LHCN-M2 (cell line): Measurements from ENCODE around the gene SLC46A1. TPM values are rescaled to one million over a fixed set of nuclear protein-coding genes. Genes with fewer than 3 reads are reported as not detected.

Experiments used
- DNase-seq: peaks from one replicate; pipeline ENCODE4 v3.0.0-alpha.2; 2012; ENCODE audit warnings: low read depth
- total RNA-seq: library from RNA; depleted of rRNA; stranded (reverse); fragments of >200 nt; gene quantifications from 2 replicates; pipeline ENCODE4 v1.2.3, GENCODE V29; 2014

SLC46A1 gene
- total RNA-seq, 1 experiment from 2014 or later: 1.0 TPM

DNA sequence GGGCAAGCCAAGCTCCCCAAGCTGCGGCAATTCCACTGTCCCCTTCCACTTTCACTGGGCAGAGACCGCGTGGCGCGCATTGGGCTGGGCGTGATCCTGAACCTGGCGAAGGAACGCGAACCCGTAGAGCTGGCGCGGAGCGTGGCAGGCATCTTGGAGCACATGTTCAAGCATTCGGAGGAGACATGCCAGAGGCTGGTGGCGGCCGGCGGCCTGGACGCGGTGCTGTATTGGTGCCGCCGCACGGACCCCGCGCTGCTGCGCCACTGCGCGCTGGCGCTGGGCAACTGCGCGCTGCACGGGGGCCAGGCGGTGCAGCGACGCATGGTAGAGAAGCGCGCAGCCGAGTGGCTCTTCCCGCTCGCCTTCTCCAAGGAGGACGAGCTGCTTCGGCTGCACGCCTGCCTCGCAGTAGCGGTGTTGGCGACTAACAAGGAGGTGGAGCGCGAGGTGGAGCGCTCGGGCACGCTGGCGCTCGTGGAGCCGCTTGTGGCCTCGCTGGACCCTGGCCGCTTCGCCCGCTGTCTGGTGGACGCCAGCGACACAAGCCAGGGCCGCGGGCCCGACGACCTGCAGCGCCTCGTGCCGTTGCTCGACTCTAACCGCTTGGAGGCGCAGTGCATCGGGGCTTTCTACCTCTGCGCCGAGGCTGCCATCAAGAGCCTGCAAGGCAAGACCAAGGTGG lies 24.7 kb downstream of the SLC46A1 start:
- no peak for DNase-seq

DNA sequence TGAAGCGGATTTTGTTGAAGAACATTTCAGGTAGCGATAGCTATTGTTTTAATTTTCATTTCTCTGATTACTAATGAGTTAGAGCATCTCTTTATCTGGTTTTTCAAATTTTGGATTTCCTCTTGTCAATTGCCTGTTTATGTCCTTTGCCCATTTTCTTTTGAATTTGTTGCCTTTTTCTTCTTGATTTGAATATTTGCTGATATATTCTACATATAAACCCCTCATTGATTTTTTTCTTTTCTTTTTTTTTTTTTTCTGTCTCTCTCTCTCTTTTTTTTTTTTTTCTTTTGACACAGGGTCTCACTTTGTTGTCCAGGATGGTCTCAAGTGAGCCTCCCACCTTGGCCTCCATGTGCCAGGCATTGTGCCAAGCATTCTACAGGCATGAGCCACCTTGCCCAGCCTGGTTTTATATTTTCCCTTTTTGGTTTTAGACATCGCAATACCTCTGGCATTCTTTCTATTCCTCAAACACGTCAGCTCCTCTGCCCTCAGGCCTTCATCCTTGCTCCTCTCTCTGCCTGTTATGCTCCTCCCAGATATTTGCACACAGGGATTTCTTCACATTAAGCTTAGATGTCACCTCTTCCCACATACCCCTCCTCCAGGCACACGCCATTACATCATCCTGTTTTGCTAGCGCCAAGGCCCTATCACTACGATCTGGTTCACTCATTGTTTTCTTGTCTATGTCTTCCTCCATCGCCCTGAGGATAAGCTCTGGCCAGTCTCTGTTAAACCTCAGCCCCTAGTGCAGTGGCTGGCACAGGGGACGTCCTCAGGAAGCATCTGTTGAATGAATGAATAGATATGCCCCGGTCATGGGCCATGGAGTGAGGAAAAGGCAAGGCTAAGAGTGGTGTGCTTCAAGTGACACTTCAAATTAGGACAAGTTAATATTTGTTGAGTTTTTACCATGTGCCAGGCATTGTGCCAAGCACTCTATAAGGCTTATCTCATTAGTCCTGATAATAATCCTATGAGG lies 25.9 kb downstream of the SLC46A1 start:
- no peak for DNase-seq

DNA sequence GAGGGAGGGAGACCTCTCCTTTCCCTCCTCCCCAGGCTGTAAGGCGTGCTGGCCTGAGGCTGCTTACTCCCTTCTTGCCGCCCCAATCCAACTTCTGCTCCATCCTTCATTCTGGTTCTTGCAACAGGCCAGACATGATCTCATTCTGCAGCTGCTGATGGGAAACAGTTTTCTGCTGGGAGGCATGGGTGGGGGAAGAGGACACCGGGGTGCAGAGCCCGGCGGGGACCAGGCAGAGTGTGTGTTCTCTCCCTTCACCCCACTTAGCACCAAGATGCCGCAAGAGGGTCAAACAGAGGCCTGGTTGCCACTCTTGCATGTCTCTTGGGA lies 33.1 kb downstream of the SLC46A1 start:
- peak; percentile 10 for DNase-seq

DNA sequence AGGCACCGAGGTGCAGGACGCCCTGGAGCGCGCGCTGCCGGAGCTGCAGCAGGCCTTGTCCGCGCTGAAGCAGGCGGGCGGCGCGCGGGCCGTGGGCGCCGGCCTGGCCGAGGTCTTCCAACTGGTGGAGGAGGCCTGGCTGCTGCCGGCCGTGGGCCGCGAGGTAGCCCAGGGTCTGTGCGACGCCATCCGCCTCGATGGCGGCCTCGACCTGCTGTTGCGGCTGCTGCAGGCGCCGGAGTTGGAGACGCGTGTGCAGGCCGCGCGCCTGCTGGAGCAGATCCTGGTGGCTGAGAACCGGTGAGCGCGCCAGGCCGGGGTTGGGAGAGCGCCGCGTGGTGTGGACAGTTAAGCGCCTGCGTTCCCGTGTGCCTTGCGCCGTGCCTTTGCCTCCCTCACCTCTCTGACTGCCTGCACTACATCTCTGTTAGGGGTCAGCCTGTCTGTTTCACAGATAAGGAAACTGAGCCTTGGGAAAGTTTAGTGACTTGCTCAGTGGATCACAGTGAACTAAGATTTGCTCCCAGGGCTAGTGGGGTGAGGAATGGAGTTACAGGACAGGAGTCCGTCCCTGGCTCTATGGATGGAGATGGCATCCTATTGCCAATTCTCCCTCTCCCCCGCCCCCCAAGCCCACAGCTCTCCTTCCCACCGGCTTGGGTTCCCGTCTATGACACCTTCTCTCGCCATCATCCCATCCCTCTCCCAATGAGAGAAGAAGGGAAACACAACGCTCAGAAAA lies 33.6 kb downstream of the SLC46A1 start:
- peak; percentile 25 for DNase-seq

DNA sequence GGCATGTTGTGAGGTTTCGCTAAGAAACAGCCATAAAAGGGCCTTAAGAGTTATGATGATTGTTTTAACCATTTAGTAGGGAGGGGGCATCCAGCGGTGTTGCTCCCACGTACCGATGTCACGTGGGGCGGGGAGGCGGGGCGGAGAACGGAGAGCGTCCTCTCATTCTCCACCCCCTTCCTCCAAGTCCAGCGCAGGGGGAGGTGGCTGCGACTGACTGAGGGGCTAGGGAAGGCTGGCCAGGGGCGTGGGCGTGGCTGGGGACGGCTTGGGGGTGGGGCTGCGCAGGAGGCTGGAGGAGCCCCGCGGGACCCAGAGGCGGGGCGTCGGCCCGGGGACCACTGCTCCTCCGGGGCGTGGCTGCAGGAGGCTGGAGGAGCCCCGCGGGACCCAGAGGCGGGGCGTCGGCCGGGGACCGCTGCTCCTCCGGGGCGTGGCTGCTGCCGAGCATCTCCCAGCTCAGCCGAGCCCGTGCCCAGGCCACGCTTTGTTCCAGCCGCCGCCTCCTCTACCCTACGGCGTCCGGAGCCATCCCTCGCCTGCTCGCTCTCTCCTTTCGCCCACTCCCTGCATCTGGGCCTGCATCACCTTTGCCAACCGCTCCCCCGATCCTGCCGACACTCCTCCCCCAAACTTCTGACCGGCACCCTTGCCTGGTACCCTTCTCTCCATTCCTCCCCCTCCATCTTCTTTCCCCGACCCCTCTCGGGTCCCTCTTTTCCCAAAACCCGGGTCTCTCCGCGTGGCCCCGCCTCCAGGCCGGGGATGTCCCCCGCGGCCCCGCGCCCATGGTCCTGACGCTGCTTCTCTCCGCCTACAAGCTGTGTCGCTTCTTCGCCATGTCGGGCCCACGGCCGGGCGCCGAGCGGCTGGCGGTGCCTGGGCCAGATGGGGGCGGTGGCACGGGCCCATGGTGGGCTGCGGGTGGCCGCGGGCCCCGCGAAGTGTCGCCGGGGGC lies 34.5 kb downstream of the SLC46A1 start, which contains the start of gene SARM1:
SARM1 (plus strand) TSS at position 450 of the 958 bp plus-strand sequence; CDS start at position 789, 339 bp downstream.
- DNase-seq: peak; percentile 83

DNA sequence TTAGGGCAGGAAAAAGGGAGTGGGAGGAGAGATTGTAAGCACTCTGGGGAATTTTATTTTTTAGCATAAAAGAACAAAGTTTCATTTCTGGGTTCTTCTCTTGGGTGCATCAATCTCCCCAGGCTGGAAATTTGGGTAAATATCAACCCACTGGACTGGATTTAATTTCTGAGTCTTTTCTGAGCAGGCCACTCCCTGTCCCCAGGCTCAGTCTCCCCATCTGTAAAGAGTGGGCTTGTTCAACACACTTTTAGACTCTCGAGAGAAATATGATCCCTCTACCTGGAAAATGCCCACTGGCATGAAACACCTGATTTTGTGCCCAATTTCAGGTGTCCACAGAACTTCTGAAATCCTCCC lies 35.3 kb downstream of the SLC46A1 start:
- DNase-seq: no peak

DNA sequence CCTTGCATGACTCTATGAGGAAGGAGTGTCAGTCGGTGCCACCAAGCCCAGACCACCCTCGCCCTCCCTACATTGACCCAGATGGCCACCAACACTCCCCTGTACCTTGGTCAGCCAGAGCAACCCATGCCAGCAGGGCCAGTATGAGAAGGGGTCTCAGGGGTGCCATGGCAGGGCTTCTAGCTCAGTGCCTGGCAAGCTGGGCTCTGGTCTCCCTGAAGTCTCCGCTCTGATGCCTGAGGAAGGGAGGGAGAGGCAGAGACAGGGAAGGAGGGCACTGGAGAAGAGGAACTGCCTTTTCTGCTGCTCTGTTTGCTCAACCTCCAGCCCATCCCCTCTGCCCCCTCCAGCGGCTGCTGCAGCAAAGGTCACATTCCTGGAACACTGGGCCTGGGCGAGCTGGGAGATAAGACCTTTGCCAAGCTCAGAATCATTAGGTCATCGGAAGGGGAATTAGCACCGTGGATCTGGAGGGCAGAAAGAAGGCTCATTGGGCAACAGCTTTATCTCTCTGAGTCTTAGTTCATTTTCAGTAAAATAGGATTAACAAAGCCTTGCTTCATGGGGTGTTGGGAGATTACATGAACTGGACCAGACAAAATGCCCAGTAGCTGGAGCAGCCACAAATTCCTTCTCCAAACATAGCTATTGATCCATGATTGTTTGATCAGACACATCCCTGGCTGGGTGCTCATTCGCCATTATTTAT lies 35.8 kb downstream of the SLC46A1 start, which contains the start of gene VTN:
VTN (minus strand) TSS at position 273 of the 709 bp plus-strand sequence; CDS start at position 169, 104 bp downstream.
- peak; percentile 55 for DNase-seq

DNA sequence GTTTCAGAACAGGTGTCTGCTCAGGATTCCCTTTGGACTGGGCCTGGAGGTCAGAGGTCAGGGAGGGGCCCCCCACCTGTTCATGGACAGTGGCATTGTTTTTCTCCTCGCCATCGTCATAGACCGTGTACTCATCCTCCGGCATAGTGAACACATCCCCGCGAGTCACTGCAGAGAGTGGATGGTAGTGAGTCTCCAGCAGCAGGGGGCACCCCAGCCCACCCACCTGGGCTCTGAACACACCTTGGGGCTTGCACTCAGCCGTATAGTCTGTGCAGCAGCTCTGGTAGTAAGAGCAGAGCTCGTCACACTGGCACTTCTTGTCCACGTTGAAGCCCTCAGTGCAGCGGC lies 36.4 kb downstream of the SLC46A1 start:
- DNase-seq: no peak

DNA sequence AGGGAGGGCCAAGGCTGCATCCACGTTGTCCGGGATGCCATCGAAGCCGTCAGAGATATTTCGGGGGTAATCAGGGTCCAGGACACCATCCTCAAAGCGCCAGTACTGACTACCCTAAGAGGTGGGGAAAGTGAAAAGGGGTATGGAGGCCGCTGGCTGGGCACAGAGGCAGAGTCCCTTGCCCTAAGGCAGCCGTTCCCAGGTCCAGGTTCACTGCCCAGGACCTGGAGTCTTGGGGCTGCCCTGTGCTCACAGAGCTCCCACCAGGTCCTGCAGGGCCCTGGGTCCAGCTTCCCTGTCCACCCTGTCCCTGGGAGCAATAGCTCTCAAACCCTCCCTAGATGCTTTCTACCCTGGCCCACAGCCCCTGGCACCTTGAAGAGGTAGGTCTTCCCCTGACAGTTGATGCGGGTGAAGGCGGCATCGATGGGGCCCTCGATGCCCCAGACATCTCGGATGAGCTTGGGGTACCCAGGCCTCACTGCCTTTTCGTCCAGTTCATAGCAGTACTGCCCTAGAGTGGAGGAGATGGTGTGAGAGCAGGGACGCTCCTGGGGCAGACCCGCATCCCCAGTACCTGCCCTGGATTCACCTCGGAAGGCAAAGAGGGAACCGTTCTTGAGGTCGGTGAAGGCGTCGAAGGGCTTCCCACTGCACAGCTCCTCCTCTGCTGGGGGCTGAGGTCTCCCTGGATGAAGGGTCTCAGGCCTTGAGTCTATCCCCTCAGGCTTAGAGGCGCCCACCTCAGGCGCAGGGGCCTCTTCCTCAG lies 36.9 kb downstream of the SLC46A1 start:
- no peak for DNase-seq

DNA sequence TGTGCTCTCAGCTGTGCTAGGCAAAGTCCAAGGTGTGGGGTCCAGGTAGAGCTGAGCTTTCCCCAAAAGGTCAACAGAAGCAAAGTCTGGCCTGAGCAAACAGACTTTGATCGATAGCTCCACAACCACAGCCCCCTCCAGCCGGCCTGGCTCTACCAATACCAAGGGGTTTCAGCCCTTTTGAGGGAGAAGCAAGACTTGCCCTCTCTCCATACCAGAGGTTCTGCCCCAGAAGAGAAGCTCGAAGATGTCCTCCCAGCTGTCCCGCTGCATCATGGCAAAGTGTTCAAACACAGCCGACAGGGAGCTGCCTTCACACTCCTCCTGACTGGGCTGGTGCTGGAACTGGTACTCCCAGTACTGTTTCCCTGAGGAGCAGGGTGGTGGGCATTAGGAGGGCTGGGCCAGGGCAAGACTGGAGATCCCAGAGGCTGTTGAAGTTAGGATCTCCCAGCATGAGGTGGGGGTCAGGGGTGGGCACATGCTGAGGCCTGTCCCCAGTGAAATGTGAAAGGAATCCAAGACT lies 37.6 kb downstream of the SLC46A1 start:
- DNase-seq: no peak

DNA sequence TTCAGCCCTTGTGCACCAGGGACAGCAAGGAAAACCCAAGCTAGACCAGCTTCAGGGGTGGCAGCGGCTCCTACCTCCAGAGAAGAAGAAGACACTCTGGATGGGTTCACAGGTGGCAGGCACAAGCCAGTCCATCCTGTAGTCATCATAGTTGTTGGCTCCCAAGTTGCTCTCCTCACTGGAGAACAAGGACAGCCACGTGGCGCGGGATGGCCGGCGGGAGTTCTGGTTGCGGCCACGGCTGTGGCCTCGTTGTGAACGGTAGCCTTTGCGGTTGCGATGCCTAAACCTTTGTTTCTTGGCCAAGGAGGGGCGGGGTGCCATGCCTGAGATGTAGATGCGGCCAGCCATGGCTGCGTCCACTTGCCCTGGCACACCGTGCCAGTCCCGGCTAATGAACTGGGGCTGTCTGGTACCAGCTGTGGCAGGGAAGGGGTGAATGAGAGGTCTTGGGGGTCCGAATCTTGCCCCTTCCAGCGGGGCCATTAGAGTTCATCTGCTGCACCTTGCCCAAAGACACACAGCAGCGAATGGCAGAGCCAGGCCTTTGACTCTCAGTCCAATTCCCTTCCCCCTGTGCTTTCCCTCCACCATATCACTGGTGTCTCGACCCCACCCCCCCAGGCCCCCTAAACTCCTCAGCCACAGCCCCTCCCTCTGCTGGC lies 38.2 kb downstream of the SLC46A1 start:
- DNase-seq: no peak

DNA sequence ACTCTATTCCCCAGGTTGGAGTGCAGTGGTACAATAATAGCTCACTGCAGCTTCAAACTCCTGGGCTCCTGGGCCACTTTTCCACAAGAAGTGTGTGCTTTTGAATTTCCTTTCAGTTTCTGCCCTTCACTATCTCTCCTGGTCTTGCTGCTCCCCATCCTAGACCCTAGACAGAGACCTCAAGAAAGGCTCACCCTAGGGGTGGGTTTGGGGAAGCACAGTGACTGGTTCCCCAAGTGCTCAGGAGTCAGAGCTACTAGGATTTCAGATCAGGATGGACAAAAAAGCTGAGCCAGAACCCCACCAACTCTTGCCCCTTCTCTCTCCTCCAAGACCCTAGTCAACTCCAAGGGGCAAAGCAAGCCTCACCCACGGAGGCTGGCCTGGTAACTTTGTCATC lies 39.4 kb downstream of the SLC46A1 start:
- DNase-seq: no peak

DNA sequence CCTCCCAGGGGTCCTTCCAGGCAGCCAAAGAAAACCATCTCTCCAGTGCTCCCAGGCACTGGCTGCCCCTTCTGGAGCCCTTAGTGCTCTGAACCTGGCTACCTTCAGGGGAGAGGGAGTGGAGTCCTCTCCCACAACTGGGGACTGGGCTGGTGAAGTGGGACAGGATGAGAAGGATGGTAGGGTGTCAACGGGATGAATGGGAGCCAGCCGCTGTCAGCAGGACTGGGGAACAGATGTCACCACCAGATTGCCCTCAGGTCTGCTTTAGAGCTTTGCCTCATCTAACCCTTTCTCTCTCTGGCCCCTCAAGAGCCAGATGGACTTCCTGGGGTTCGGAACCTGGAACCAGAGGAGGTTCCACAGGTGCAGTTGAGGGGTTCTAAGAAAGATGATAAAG lies 40.5 kb downstream of the SLC46A1 start:
- no peak for DNase-seq

DNA sequence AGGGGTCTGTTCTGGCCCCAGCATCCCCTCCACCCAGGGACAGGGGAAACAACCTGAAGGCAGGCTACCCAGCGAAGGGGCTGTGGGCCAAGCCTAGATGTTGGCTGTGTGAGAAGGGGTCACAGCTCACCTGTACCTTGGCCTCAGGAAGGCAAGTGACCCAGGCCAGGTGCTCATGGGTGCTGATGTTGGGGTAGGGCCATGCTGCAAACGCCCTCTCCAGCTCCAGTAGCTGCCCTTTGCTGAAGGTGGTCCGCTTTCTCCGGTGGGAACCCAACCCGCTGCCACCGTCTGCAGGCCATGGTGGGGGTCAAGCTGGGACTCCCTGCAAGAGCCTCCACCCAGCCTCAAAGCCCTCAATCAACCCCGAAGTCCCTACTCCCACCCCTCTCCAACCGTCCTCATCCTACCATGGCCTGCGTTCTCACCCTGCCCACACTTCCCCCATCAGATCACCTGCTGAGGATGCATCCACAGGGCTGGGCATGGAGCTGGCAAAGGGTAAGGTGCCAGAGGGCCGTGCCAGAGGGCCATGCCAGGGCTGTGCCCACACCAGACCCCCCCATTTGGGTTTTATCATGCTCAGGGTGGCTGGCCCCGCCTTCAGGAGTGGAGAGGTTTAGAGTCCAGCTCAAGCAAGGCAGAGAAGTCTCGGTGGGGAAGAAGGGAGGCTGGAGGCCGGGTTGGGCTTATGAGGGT lies 41.2 kb downstream of the SLC46A1 start, which contains the start of gene SEBOX:
SEBOX (minus strand) TSS at position 535 of the 699 bp plus-strand sequence; CDS start at position 487, 48 bp downstream.
- DNase-seq: no peak

DNA sequence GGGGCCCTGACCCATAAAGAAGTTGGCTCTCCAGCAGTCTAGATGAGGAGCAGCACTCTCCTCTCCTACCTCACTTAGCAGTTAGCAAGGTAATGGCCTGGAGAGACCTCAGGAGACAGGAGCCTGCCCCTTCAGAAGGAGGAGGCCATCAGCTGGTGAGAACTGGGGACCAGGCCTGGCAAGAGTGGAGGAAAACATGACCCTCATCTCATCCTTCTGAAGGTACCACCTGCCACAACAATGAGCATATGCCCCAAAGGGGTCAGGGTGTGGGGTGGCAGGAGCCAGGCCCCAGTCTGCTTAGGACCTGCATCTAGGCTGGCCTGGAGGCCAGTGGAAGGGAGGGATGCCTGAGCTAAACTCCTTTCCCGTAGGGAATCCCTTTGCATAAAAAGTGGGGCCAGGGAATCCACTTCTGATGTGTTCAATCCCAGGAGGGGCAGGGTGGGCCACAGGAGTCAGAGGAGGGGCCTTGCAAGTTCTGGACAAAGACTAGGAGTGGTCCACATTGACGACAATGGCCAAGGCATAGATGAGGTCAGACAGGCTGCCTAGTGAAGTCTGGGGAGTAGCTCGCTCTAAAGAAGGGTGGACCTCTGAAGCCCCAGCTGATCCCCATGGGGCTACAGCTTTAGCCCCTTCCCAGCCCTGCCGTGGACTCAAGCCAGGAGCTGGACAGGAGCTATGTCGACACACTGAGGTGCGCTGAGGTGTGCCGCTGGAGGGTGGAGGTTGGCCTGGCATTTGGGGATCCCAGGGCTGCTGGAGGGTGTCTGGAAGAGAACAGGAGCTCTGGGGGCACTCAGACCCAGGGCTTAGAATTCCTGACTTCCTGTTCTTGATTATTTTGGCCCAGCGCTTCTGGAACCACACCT lies 42.0 kb downstream of the SLC46A1 start:
- DNase-seq: no peak

DNA sequence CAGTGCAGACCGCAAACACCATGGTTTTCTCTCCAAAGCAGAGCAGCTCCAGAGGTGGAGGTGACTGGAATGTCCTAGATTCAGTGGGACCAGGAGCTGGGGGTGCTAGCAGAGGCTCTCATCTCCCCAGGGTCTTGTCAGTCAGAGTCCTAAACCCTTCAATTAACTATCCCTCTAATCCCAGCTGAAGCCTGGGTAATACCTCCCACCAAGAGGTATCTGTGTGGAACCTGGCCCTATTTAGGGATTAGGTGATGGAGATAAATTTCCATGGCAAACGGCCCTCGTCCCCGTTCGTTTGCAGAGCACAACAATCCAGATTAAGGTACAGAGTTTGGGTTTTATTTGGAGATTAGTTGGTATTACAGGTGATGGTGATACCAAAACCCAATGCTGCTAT lies 42.8 kb downstream of the SLC46A1 start:
- no peak for DNase-seq

DNA sequence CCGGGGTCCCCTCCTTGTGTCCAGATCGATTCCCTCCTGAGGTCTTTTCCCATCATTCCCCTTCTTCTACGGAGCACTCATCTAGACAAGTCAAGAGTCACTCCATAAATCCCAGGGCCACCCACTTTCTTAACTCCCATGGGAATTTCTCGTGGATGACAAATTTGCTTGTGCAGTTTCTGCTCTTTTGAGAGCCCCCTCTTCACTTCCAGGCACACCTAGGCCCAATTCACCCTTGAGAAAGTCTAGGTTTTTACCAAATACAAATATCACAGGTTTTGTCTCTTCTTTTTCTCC lies 48.2 kb downstream of the SLC46A1 start:
- no peak for DNase-seq
